Skin of body (tissue), 1 donor: ENCODE results near the gene ULBP2. TPM values are rescaled to one million over a fixed set of nuclear protein-coding genes. Genes with fewer than 3 reads are reported as not detected.

Experiments used
- total RNA-seq: library from RNA; depleted of rRNA; stranded (reverse); fragments of >200 nt; gene quantifications from one replicate; pipeline ENCODE4 v1.2.3, GENCODE V29; 2014

ULBP2 gene
- total RNA-seq, 1 donor from 2014 or later = 0.89 TPM

Other genes with a start within 250 kb of the ULBP2 start
- gene LATS1, start 223.9 kb upstream of the ULBP2 start, total RNA-seq = 24.0 TPM
- 17.8 TPM for gene NUP43, start 195.5 kb upstream of the ULBP2 start, total RNA-seq
- gene PCMT1, start 192.3 kb upstream of the ULBP2 start, total RNA-seq = 52.4 TPM
- gene LRP11, start 77.7 kb upstream of the ULBP2 start, total RNA-seq = 29.1 TPM
- 3.3 TPM for gene RAET1E, start 43.9 kb upstream of the ULBP2 start, total RNA-seq
- 0.79 TPM for gene RAET1G, start 18.9 kb upstream of the ULBP2 start, total RNA-seq
- gene ULBP1, start 21.9 kb downstream of the ULBP2 start, total RNA-seq = 0.69 TPM
- 2.8 TPM for gene RAET1L, start 83.5 kb downstream of the ULBP2 start, total RNA-seq
- 3.9 TPM for gene ULBP3, start 127.1 kb downstream of the ULBP2 start, total RNA-seq
- gene PPP1R14C, start 201.0 kb downstream of the ULBP2 start, total RNA-seq = 18.3 TPM